Colonic mucosa (tissue), 4 donors: ENCODE results near the gene PEX3. TPM values are rescaled to one million over a fixed set of nuclear protein-coding genes. Genes with fewer than 3 reads are reported as not detected.
A peak's percentile ranks its signal among the peaks of the same experiment; 100 is the strongest.

Experiments used
- DNase-seq: peaks from one replicate; pipeline ENCODE4 v3.0.0-alpha.2; 2020
- H3K27ac ChIP-seq: fragments of 200-600 bp; one replicate; pipeline ENCODE4 v1.8.0; 2021
- H3K27me3 ChIP-seq: fragments of 200-600 bp; one replicate; pipeline ENCODE4 v1.8.0; 2021
- H3K36me3 ChIP-seq: fragments of 200-600 bp; one replicate; pipeline ENCODE4 v1.8.0; 2021
- H3K4me1 ChIP-seq: fragments of 200-600 bp; one replicate; pipeline ENCODE4 v1.8.0; 2021; ENCODE audit warnings: mild to moderate bottlenecking
- H3K4me3 ChIP-seq: fragments of 200-600 bp; one replicate; pipeline ENCODE4 v1.8.0; 2021
- H3K9ac ChIP-seq, 2 donors: one replicate each; pipeline ENCODE4 v1.7.0; 2013; ENCODE audit warnings: control low read depth in 2 of 2, low read depth in 2 of 2, low read length in 2 of 2
- H3K9me3 ChIP-seq: fragments of 200-600 bp; one replicate; pipeline ENCODE4 v1.8.0; 2021
- intact Hi-C: fragments of 100-400 bp; cut with DNase I; formaldehyde crosslinking; loops from one replicate; pipeline ENCODE4 v1.14.1; 2022
- total RNA-seq, 2 donors: library from RNA; stranded (reverse); fragmentation: NEBNext Ultra II Directional in 1 of 2; extraction: Animal tissue kit (Norgen Biotek cat#: 25700) in 1 of 2; gene quantifications; one replicate each; pipeline ENCODE4 v1.2.1, GENCODE V29; 2021
- TF ChIP-seq, protein P1 (sequence below): fragments of 200-600 bp; IDR thresholded peaks from one replicate; pipeline ENCODE4 v1.8.0; 2022; ENCODE audit warnings: antibody characterized with exemption, mild to moderate bottlenecking
- donor health status: healthy.
- donor health status: DM: no; HTN: no; CAD: no.
- donor health status: DM: no; HTN: no; CAD: no.

PEX3 gene
- total RNA-seq, 2 donors from 2014 or later, result 9.1 to 11.1 TPM

- TF ChIP-seq, protein P1, sequence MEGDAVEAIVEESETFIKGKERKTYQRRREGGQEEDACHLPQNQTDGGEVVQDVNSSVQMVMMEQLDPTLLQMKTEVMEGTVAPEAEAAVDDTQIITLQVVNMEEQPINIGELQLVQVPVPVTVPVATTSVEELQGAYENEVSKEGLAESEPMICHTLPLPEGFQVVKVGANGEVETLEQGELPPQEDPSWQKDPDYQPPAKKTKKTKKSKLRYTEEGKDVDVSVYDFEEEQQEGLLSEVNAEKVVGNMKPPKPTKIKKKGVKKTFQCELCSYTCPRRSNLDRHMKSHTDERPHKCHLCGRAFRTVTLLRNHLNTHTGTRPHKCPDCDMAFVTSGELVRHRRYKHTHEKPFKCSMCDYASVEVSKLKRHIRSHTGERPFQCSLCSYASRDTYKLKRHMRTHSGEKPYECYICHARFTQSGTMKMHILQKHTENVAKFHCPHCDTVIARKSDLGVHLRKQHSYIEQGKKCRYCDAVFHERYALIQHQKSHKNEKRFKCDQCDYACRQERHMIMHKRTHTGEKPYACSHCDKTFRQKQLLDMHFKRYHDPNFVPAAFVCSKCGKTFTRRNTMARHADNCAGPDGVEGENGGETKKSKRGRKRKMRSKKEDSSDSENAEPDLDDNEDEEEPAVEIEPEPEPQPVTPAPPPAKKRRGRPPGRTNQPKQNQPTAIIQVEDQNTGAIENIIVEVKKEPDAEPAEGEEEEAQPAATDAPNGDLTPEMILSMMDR, result no peak
- intact Hi-C loops, result no loop called here
Measured at GRCh38 chr6:143414769-143415168, 35.8 kb upstream of the PEX3 start.

GRCh38 chr6:143419526-143419925 lies 31.1 kb upstream of the PEX3 start:
- no peak overlapping the region for H3K9ac ChIP-seq
- H3K27me3 ChIP-seq, result no peaks in the 10 kb centered on the region
- intact Hi-C loops, result no loop called here
- H3K9me3 ChIP-seq, result no peaks in the 10 kb centered on the region
- TF ChIP-seq, protein P1, result no peak
- no peak overlapping the region for H3K4me3 ChIP-seq
- H3K27ac ChIP-seq, result no peak overlapping the region
- H3K4me1 ChIP-seq, result no peaks in the 10 kb centered on the region
- no peak for DNase-seq
- H3K36me3 ChIP-seq, result no peaks in the 10 kb centered on the region

More at GRCh38 chr6:143414769-143415168, 35.8 kb upstream of the PEX3 start:
- H3K36me3 ChIP-seq, result no peaks in the 10 kb centered on the region
- no peak overlapping the region for H3K27ac ChIP-seq
- H3K4me3 ChIP-seq, result no peak overlapping the region
- H3K9me3 ChIP-seq, result no peaks in the 10 kb centered on the region
- no peaks in the 10 kb centered on the region for H3K4me1 ChIP-seq
- DNase-seq, result no peak
- H3K27me3 ChIP-seq, result no peaks in the 10 kb centered on the region
- H3K9ac ChIP-seq, result no peak overlapping the region

GRCh38 chr6:143426026-143426425 lies 24.6 kb upstream of the PEX3 start:
- Histone ChIP-seq H3K36me3 (no peaks in the 10 kb centered on the region), H3K4me1 (no peaks in the 10 kb centered on the region), H3K27ac (no peak overlapping the region), H3K27me3 (no peaks in the 10 kb centered on the region), H3K9me3 (no peaks in the 10 kb centered on the region), H3K9ac (no peak overlapping the region), H3K4me3 (no peak overlapping the region)
- TF ChIP-seq, protein P1, result no peak
- DNase-seq, result no peak
- intact Hi-C loops, result loop anchor here (5.0 kb wide), 2 partner anchors 734 to 949 kb away; no protein-coding TSS in a partner anchor

- TF ChIP-seq, protein P1, result peak; percentile 88
- Histone ChIP-seq H3K27me3 (no peaks in the 10 kb centered on the region), H3K27ac (no peak overlapping the region), H3K4me1 (no peaks in the 10 kb centered on the region), H3K9me3 (no peaks in the 10 kb centered on the region), H3K9ac (no peak overlapping the region), H3K4me3 (no peak overlapping the region), H3K36me3 (no peaks in the 10 kb centered on the region)
- peak; percentile 60 for DNase-seq
- intact Hi-C loops, result loop anchor here (5.0 kb wide), 2 partner anchors 735 to 950 kb away; no protein-coding TSS in a partner anchor
Measured at GRCh38 chr6:143427109-143427817, 23.3 kb upstream of the PEX3 start.

DNA sequence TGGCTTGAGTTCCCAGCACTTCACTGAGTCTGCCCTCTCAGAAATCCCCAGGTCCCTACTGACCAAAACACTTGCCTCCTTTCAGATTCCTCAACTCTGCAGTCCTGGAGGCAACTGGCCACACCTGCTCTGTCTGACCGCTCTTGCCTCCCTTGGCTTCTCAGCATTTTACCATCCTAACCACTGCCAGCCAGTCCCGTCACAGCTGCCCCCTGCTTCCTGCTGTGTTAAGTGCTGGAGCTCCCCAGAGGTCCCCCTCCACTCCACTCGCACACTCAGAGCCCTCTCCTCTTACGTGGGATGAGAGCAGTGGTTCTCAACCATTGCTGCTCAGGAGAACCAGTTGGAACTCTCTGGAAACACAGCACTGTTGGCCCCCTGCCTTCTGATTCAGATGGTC lies 20.6 kb upstream of the PEX3 start:
- DNase-seq, result no peak
- Histone ChIP-seq H3K9me3 (no peaks in the 10 kb centered on the region), H3K27ac (no peak overlapping the region), H3K4me3 (no peak overlapping the region), H3K4me1 (no peaks in the 10 kb centered on the region), H3K9ac (no peak overlapping the region), H3K27me3 (no peaks in the 10 kb centered on the region), H3K36me3 (no peaks in the 10 kb centered on the region)
- TF ChIP-seq, protein P1, result no peak
- intact Hi-C loops, result loop anchor here (5.0 kb wide), 2 partner anchors 738 to 953 kb away; no protein-coding TSS in a partner anchor
